GM12873 (cell line): ENCODE data around the gene EEF2KMT.

Source experiments
- CTCF ChIP-seq: IDR thresholded peaks from 2 replicates; pipeline ENCODE4 v1.5.1; 2012; ENCODE audit warnings: low read depth, mild to moderate bottlenecking, moderate library complexity, low read length, control low read depth; ENCODE audit not compliant: insufficient read depth; ENCODE audit errors: missing control alignments

The EEF2KMT gene

GRCh38 chr16:5066511-5066910 lies 31.1 kb downstream of the EEF2KMT start:
- TF ChIP-seq CTCF, result no peak

- TF ChIP-seq CTCF, result no peak
These were observed 31.8 kb downstream of the EEF2KMT start, which contains the start of gene C16orf89 for GRCh38 chr16:5065813-5066212. C16orf89 (minus strand) TSS chr16:5065956; CDS start chr16:5065908, 48 bp downstream.

- TF ChIP-seq CTCF, result no peak
These were observed 32.3 kb downstream of the EEF2KMT start for GRCh38 chr16:5065326-5065725.

- no peak for TF ChIP-seq CTCF
These were observed 32.7 kb downstream of the EEF2KMT start for GRCh38 chr16:5064915-5065314.

- no peak for TF ChIP-seq CTCF
These were observed 34.5 kb downstream of the EEF2KMT start for GRCh38 chr16:5062790-5063765.

GRCh38 chr16:5062051-5062450 lies 35.5 kb downstream of the EEF2KMT start:
- TF ChIP-seq CTCF, result no peak

- no peak for TF ChIP-seq CTCF
These were observed 37.4 kb downstream of the EEF2KMT start for GRCh38 chr16:5060073-5060641.
